HepG2 (cell line): Measurements from ENCODE around the gene PGP. TPM values are rescaled to one million over a fixed set of nuclear protein-coding genes. Genes with fewer than 3 reads are reported as not detected.

Experiments
- ATAC-seq: fragments of 200-7000 bp; cut with Tn5 transposase; 3 replicates; pipeline ENCODE4 v1.9.1; 2020; ENCODE audit warnings: mild to moderate bottlenecking, moderate library complexity
- BruUV-seq: library from RNA; stranded (reverse); fragments of 400-500 nt; replicated peaks from 2 replicates; lab custom pipeline; 2021; lab: Mats Ljungman, UMichigan
- CTCF ChIA-PET: fragments of 300-600 bp; formaldehyde crosslinking; extraction: SDS; loops from one replicate; lab custom pipeline; 2021; ENCODE audit warnings: low total read pairs, inconsistent platforms, low intra/inter-chr PET ratio; lab: Yijun Ruan, JAX
- POLR2A ChIA-PET: fragments of 350-600 bp; sonication (Branson Sonifier 250); formaldehyde crosslinking; loops from one replicate; lab custom pipeline; 2020; ENCODE audit warnings: antibody characterized with exemption, inconsistent platforms; lab: Yijun Ruan, JAX
- DNase-seq: peaks from one replicate; pipeline ENCODE4 v3.0.0-alpha.2; 2015; ENCODE audit warnings: low spot score
- FAIRE-seq: peaks from 3 replicates; lab custom pipeline; 2011; peaks lifted over from hg19 to GRCh38; lab: Jason Lieb, UNC
- H2AFZ ChIP-seq: one replicate; pipeline ENCODE4 v1.6.1; 2011; ENCODE audit warnings: low read length, inconsistent platforms
- H3K27ac ChIP-seq: fragments of 300-600 bp; 3 replicates; pipeline ENCODE4 v1.8.0; 2011; ENCODE audit warnings: mixed run types, mild to moderate bottlenecking, mixed read lengths, low read length, inconsistent platforms; ENCODE audit not compliant: insufficient read depth; ENCODE audit errors: extremely low read length
- H3K27me3 ChIP-seq, 2 experiments: fragments of 200-600 bp in 1 of 2; 2 replicates in 1 of 2; 3 replicates in 1 of 2; pipeline versions ENCODE4 v1.6.0 to v1.8.0; 2011; ENCODE audit warnings: low read length in 2 of 2, mild to moderate bottlenecking in 2 of 2, moderate library complexity in 2 of 2, inconsistent platforms in 1 of 2; ENCODE audit not compliant: insufficient read depth in 2 of 2, control insufficient read depth in 1 of 2
- H3K36me3 ChIP-seq, 2 experiments: fragments of 200-600 bp in 1 of 2; replicated peaks in 1 of 2; 2 replicates in 1 of 2; 3 replicates in 1 of 2; pipeline versions ENCODE4 v1.5.1 to v1.8.0; 2011; ENCODE audit warnings: low read length in 2 of 2, inconsistent platforms in 1 of 2; ENCODE audit not compliant: insufficient read depth in 2 of 2, control insufficient read depth in 1 of 2
- H3K4me1 ChIP-seq: 2 replicates; pipeline ENCODE4 v1.5.1; 2012; ENCODE audit warnings: low read length, inconsistent platforms; ENCODE audit not compliant: insufficient read depth
- H3K4me2 ChIP-seq: 2 replicates; pipeline ENCODE4 v1.6.0; 2011; ENCODE audit warnings: low read depth, low read length, inconsistent platforms
- H3K4me3 ChIP-seq, 3 experiments: fragments of 200-600 bp in 1 of 3; sonication (generic), shearing (Covaris generic) in 1 of 3; replicated peaks in 1 of 3; 2 replicates each; pipeline ENCODE4 v1.5.1; 2011 to 2016; ENCODE audit warnings: low read length in 3 of 3, inconsistent platforms in 2 of 3, low read depth in 2 of 3, mild to moderate bottlenecking in 2 of 3, control low read depth in 1 of 3, mixed read lengths in 1 of 3; ENCODE audit not compliant: insufficient read depth in 1 of 3
- H3K79me2 ChIP-seq: one replicate; pipeline ENCODE4 v1.6.1; 2011; ENCODE audit warnings: low read length, inconsistent platforms; ENCODE audit not compliant: insufficient read depth
- H3K9ac ChIP-seq: 2 replicates; pipeline ENCODE4 v1.6.0; 2011; ENCODE audit warnings: mild to moderate bottlenecking, low read depth, low read length, inconsistent platforms; ENCODE audit not compliant: insufficient read depth
- H3K9me3 ChIP-seq: 2 replicates; pipeline ENCODE4 v1.5.1; 2012; ENCODE audit warnings: mild to moderate bottlenecking, low read length
- H4K20me1 ChIP-seq: 2 replicates; pipeline ENCODE4 v1.6.0; 2011; ENCODE audit warnings: inconsistent platforms, mild to moderate bottlenecking, low read length, moderate library complexity; ENCODE audit not compliant: insufficient read depth
- AGO1 ChIP-seq: fragments of 200-400 bp; formaldehyde crosslinking; IDR thresholded peaks from 2 replicates; pipeline ENCODE4 v1.6.1; 2017; ENCODE audit warnings: mild to moderate bottlenecking, low read depth, low read length, moderate library complexity; ENCODE audit not compliant: poor library complexity, severe bottlenecking
- ARID2 ChIP-seq: sonication (generic); formaldehyde crosslinking; IDR thresholded peaks from 2 replicates; pipeline ENCODE4 v1.8.1; 2022; ENCODE audit warnings: mild to moderate bottlenecking, missing genetic modification reagents, borderline replicate concordance
- ARNTL ChIP-seq: sonication (generic); formaldehyde crosslinking; IDR thresholded peaks from 2 replicates; pipeline ENCODE4 v1.4.0; 2020; ENCODE audit warnings: mild to moderate bottlenecking, missing genetic modification reagents
- GABPB1 ChIP-seq: IDR thresholded peaks from 2 replicates; pipeline ENCODE4 v1.6.1; 2016; ENCODE audit warnings: mild to moderate bottlenecking, missing genetic modification reagents, moderate library complexity, missing compliant biosample characterization
- JUN ChIP-seq: sonication (generic); formaldehyde crosslinking; IDR thresholded peaks from 2 replicates; pipeline ENCODE4 v1.4.0; 2020; ENCODE audit warnings: mild to moderate bottlenecking, missing genetic modification reagents
- KAT7 ChIP-seq: IDR thresholded peaks from 2 replicates; pipeline ENCODE4 v1.6.1; 2018; ENCODE audit warnings: borderline replicate concordance, missing compliant biosample characterization
- NFAT5 ChIP-seq: sonication (generic); formaldehyde crosslinking; IDR thresholded peaks from 2 replicates; pipeline ENCODE4 v1.4.0; 2020; ENCODE audit warnings: missing genetic modification reagents
- NFE2L1 ChIP-seq: sonication (generic); formaldehyde crosslinking; IDR thresholded peaks from 2 replicates; pipeline ENCODE4 v1.4.0; 2020; ENCODE audit warnings: missing genetic modification reagents, mild to moderate bottlenecking, borderline replicate concordance
- NFKBIZ ChIP-seq: IDR thresholded peaks from 2 replicates; pipeline ENCODE4 v1.6.1; 2018; ENCODE audit warnings: missing genetic modification reagents, missing compliant biosample characterization
- USF2 ChIP-seq, 2 experiments: sonication (generic) in 1 of 2; formaldehyde crosslinking in 1 of 2; IDR thresholded peaks; 2 replicates each; pipeline versions ENCODE4 v1.5.1 to v1.6.1; 2011 to 2020; ENCODE audit warnings: borderline replicate concordance in 1 of 2, low read depth in 1 of 2, low read length in 1 of 2, mild to moderate bottlenecking in 1 of 2, missing genetic modification reagents in 1 of 2, moderate library complexity in 1 of 2
- ZNF275 ChIP-seq: sonication (generic); formaldehyde crosslinking; IDR thresholded peaks from 2 replicates; pipeline ENCODE4 v1.8.0; 2022; ENCODE audit warnings: missing genetic modification reagents, mild to moderate bottlenecking, inconsistent platforms, borderline replicate concordance
- ZNF430 ChIP-seq: sonication (generic); formaldehyde crosslinking; IDR thresholded peaks from 2 replicates; pipeline ENCODE4 v1.9.0; 2021; ENCODE audit warnings: mild to moderate bottlenecking, missing genetic modification reagents
- ZNF879 ChIP-seq: sonication (generic); formaldehyde crosslinking; IDR thresholded peaks from 2 replicates; pipeline ENCODE4 v1.8.1; 2023; ENCODE audit warnings: missing genetic modification reagents
- WGBS: methylation state at CpG from one replicate; pipeline ENCODE4 v1.1.6; 2017; ENCODE audit warnings: low lambda C conversion rate; 5-methylcytosine and 5-hydroxymethylcytosine counted together
- in situ Hi-C: cut with HindIII; loops from 2 replicates; pipeline ENCODE4 v1.10.0; 2017; ENCODE audit warnings: low pct_unique_long_range_greater_than_20kb; ENCODE audit not compliant: extremely low pct_ligation_motif_present
- intact Hi-C: fragments of 100-400 bp; cut with micrococcal nuclease; formaldehyde crosslinking; loops from one replicate; pipeline ENCODE4 v1.10.0; 2022; ENCODE audit not compliant: unreplicated experiment
- polyA plus RNA-seq, 8 experiments: library from polyadenylated mRNA; depleted of rRNA in 3 of 8; stranded (reverse) in 7 of 8; unstranded in 1 of 8; fragments of >200 nt; fragmentation: Illumina TruSeq in 4 of 8; extraction: Trizol in 4 of 8; gene quantifications; 2 replicates each; pipeline versions ENCODE4 v1.2.1 to v1.2.3, GENCODE V29; 2011 to 2016; ENCODE audit warnings: low read depth in 4 of 8, missing spikeins in 1 of 8, mixed read lengths in 1 of 8; ENCODE audit not compliant: insufficient read depth in 1 of 8
- total RNA-seq, 5 experiments: library from RNA; depleted of rRNA; stranded (reverse); fragments of >200 nt; fragmentation: Illumina TruSeq; extraction: Trizol; gene quantifications; 2 replicates each; pipeline ENCODE4 v1.2.3, GENCODE V29; 2016; ENCODE audit warnings: low read depth in 1 of 5

PGP gene
- total and polyA plus RNA-seq, 2 of the 13 experiments (the other 11 are each of a cell fraction or from before 2014, with no cell fraction given) = 7.3 to 18.3 TPM

GRCh38 chr16:2170080-2170479, 44.6 kb downstream of the PGP start:
- H4K20me1 ChIP-seq = no peaks in the 10 kb centered on the region
- intact Hi-C loops (no loop called here), in situ Hi-C loops (no loop called here)
- H3K36me3 ChIP-seq = peaks cover 19 to 48% of the 10 kb centered on the region in 2 experiments; a peak in 3 of 5 replicates
- H2AFZ ChIP-seq = no peak overlapping the region
- 97% methylated on average over 7 of the region's 18 CpGs for WGBS
- CTCF ChIA-PET = no interaction called here
- H3K79me2 ChIP-seq = no peaks in the 10 kb centered on the region
- no peaks in the 10 kb centered on the region for H3K27me3 ChIP-seq
- H3K27ac ChIP-seq = no peak overlapping the region
- no peak for ATAC-seq
- no peak overlapping the region for H3K9ac ChIP-seq
- peaks cover 15% of the 10 kb centered on the region for H3K4me1 ChIP-seq
- TF ChIP-seq NFAT5 (no peak), ZNF430 (CRISPR knock-in tag) (no peak), GABPB1 (CRISPR knock-in tag) (no peak), KAT7 (CRISPR knock-in tag) (no peak), NFE2L1 (CRISPR knock-in tag) (no peak), JUN (CRISPR knock-in tag) (no peak), ARID2 (CRISPR knock-in tag) (no peak), ARNTL (CRISPR knock-in tag) (no peak), AGO1 (no peak), USF2 (IDR thresholded peaks at IDR 0.05; ENCODE audit: low read depth, low read length) (no peak), USF2 (CRISPR knock-in tag; IDR thresholded peaks at IDR 0.05; ENCODE audit: borderline replicate concordance) (no peak), ZNF879 (no peak), ZNF275 (no peak), NFKBIZ (no peak)
- TF ChIP-seq, all 625 proteins: peak for 0
- no peak for FAIRE-seq
- DNase-seq = no peak
- no peak overlapping the region for H3K4me2 ChIP-seq
- no peak overlapping the region for H3K4me3 ChIP-seq
- BruUV-seq = no TSS peak
- POLR2A ChIA-PET = interaction anchor here (1.0 kb wide), 1 partner anchor 14 kb away, joined by 4 read pairs; the partner anchor contains the start of gene TRAF7
- H3K9me3 ChIP-seq = no peaks in the 10 kb centered on the region
